Measurements from ENCODE around the gene AMZ1.
"Not testable (repeated sequence)": the region's sequence is repeated elsewhere in the genome, so short reads cannot be mapped to it uniquely, and the experiment has no call there.

AMZ1 gene

GRCh38 chr7:2689343-2689847 is 1.4 kb downstream of the AMZ1 start:
- no peak overlapping the region for H3K4me3 ChIP-seq (ENCODE audit: low read depth, low read length)

- H3K4me3 ChIP-seq (ENCODE audit: low read depth, low read length): no peak overlapping the region
Measured at GRCh38 chr7:2689951-2690705, 2.1 kb downstream of the AMZ1 start.

DNA sequence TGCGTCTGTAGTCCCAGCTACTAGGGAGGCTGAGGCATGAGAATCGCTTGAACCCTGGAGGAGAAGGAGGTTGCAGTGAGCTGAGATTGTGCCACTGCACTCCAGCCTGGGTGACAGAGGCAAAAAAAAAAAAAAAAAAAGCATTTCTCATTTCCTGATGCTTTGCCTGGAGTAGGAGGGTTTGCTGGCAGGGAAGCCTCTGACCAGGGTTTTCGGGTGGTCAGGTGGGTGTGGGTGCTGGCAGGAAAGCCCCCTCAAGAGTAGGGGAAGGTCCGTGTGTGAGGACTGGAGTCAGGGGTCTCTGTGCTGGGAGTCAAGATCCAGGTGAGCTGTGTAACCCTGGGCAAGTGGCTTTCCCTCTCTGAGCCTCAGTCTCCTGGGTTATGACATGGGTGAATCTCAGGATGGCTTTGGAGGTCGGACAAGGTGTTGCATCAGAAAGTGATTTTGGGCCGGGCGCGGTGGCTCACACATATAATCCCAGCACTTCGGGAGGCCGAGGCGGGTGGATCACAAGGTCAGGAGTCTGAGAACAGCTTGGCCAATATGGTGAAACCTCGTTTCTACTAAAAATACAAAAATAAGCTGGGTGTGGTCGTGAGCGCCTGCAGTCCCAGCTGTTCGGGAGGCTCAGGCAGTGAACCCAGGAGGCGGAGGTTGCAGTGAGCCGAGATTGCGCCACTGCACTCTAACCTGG is 3.2 kb downstream of the AMZ1 start:
- H3K4me3 ChIP-seq (ENCODE audit: low read depth, low read length): no peak overlapping the region

- H3K4me3 ChIP-seq (ENCODE audit: low read depth, low read length): not testable (repeated sequence)
Measured at GRCh38 chr7:2691932-2692439, 4.0 kb downstream of the AMZ1 start.

DNA sequence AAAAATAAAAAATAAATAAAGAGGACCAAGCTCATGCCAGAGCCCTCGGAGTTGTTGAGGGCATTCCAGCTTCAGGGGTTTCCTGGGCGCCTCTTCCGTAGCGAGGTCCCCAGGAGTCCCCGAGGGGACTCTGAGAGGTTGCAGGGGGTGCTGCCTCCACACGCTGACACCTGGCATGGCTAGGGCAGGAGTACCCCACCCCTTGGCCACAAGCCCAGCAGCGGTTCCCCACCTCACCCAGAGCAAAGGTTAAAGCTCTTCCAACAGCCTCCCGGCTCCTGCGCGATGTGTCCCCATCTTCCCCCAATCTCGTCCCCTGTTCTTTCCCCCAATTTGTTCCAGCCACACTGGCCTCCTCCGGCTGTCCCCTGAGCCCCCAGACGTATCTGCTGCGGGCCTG is 4.5 kb downstream of the AMZ1 start:
- H3K4me3 ChIP-seq (ENCODE audit: low read depth, low read length): no peak overlapping the region

- not testable (repeated sequence) for H3K4me3 ChIP-seq (ENCODE audit: low read depth, low read length)
Measured at GRCh38 chr7:2693420-2694121, 5.6 kb downstream of the AMZ1 start.

GRCh38 chr7:2694122-2694436 is 6.1 kb downstream of the AMZ1 start:
- H3K4me3 ChIP-seq (ENCODE audit: low read depth, low read length): not testable (repeated sequence)

- H3K4me3 ChIP-seq (ENCODE audit: low read depth, low read length): no peak overlapping the region
Measured at GRCh38 chr7:2698581-2699288, 10.7 kb downstream of the AMZ1 start.

DNA sequence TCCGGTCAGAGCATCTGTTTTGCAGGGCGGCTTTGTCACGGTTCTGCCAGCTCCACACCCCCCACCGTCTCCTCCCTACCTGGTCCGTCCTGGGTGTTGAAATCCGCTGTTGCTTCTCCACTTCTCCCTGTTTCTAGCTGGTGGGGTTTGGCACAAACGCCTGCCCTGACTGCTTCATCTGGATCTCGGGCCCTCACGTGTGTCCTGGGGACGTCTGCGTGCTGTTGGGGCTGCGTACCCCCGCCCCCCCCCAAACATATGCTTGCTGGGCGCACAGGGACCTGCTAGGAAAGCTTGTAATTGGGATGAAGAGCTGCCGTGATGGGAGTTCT is 11.3 kb downstream of the AMZ1 start:
- no peak overlapping the region for H3K4me3 ChIP-seq (ENCODE audit: low read depth, low read length)

- no peak overlapping the region for H3K4me3 ChIP-seq (ENCODE audit: low read depth, low read length)
Measured at GRCh38 chr7:2700141-2700850, 12.3 kb downstream of the AMZ1 start.

GRCh38 chr7:2701424-2701823 is 13.4 kb downstream of the AMZ1 start:
- no peak overlapping the region for H3K4me3 ChIP-seq (ENCODE audit: low read depth, low read length)

DNA sequence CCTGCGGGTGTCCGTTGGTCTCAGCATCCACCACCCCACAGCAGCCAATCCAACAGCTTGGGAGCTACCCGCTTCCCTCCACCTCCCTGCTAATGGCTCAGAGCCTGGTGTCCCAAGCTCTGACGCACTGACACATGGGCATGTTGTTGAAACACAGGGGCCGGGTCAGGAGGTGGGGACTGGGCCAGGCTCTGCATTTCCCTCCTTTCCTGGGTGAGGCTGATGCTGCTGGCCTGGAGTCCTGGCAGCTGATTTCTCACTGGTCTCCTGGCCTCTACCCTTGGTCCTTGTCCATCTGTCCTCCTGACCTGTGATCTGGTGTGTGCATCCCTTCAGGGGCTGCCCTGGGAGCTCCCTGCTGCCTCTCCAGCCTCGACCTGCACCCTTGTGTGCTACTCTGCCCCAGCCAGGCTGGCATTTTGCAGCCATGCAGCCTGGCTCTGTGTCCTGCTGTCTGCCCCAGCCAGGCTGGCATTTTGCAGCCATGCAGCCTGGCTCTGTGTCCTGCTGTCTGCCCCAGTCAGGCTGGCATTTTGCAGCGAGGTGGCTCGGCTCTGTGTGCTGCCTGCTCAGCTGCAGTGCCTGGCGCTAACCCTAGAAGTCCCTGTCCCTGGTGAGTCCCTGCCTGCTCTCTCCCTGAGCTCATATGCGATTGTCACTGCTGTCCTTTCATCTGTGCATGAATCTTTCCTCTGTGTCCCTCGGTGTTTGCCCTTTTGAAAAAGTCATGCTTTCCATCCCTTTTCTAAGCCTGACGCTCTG is 14.0 kb downstream of the AMZ1 start:
- no peak overlapping the region for H3K4me3 ChIP-seq (ENCODE audit: low read depth, low read length)

DNA sequence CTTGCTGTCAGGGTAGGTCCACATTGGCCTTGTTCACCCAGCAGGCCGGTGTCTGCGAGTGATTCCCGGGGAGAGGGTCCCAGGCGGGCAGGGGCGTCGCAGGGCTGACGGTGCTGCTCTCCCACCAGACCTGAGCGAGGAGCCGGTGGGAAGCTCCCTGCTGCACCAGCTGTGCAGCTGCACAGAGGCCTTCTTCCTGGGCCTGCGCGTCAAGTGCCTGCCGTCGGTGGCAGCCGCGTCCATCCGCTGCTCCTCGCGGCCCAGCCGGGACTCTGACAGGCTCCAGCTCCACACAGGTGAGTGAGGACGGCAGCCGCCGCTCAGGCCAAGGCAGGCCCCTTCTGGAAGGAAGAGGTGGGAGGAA is 14.6 kb downstream of the AMZ1 start:
- H3K4me3 ChIP-seq (ENCODE audit: low read depth, low read length): no peak overlapping the region

DNA sequence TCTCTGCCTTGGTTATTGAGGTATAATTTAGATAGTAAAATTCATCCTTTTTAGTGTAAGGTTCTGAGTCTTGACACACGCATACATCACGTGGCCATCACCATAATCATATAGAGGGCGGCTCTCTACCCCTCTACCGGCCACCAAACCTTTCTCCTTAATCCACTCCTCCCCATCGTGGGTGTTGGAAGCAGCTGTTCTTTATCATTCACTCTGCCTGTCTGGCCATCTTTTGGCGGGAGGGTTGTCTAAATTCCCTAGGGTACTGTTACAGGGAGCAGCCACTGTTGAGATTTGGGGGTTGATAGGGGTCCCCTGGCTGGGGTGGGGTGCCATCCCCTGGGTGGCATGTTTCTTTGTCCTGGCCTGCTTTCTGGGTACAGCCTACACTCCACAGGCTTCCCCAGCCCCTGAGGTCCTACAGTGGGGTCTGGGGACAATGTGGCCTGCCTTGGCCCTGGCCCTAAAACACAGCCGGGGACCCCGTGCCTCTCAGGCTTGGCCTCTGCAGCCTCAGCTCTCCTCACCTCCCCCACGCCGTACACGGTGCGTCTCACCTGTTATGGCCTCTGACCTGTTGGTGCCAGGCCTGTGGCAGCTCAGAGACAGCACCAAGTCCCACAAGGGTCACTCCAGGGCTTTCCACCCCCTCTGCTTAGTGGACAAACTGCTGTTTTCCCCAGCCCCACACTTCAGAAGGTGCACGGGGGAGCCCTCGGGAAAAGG is 17.5 kb downstream of the AMZ1 start:
- no peak overlapping the region for H3K4me3 ChIP-seq (ENCODE audit: low read depth, low read length)

DNA sequence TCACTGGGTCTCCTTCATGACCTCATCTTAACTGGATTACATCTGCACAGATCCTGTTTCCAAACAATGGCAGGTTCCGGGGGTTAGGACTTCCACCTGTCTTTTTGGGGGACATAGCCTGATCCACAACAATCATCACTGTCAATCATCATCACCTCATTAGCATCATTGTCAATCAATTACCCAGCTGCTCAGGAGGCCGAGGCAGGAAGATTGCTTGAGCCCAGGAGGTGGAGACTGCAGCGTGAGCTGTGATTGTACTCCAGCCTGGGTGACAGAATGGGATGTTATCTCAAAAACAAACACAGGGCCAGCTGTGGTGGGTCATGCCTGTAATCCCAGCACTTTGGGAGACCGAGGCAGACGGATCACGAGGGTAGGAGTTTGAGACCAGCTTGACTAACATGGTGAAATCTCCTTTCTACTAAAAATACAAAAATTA is 18.7 kb downstream of the AMZ1 start:
- no peak overlapping the region for H3K4me3 ChIP-seq (ENCODE audit: low read depth, low read length)

DNA sequence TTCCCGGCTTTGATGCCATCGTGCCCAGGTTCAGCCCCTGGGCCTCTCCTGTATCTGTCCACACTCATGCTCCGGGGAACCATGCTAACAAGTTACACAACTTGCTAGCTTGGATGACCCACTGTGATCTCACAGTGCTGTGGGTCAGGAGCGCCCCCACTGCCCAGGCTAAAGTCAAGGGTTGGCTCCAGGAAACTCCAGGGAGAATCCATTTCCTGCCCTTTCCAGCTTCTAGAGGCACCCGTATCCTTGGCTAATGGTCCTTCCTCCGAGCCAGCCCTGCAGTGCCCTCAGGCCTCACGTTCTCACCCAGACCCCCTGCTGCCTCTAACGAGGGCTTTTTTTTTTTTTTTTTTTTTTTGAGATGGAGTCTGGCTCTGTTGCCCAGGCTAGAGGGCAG is 19.5 kb downstream of the AMZ1 start:
- no peak overlapping the region for H3K4me3 ChIP-seq (ENCODE audit: low read depth, low read length)

DNA sequence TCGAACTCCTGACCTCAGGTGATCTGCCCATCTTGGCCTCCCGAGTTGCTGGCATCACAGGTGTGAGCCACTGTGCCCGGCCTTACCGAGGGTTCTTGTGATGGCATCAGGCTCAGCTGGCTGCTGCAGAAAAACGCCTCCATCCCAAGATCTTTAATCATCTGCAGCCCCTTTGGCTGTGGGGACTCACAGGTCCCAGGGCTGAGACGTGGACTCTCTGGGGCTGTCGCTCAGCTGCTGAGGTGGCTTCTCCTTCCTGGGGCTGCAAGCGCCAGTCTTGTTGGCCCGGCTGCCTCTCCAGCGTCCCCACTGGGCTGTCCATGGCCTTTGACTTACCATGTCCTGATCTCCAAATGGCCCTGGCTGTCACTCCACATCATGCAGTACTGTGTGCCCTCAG is 20.0 kb downstream of the AMZ1 start:
- H3K4me3 ChIP-seq (ENCODE audit: low read depth, low read length): no peak overlapping the region

- H3K4me3 ChIP-seq (ENCODE audit: low read depth, low read length): no peak overlapping the region
Measured at GRCh38 chr7:2708547-2709310, 20.7 kb downstream of the AMZ1 start.
